GM18499 (cell line): Measurements from ENCODE around the gene LRRFIP1.
"Not testable (repeated sequence)": the region's sequence is repeated elsewhere in the genome, so short reads cannot be mapped to it uniquely, and the experiment has no call there.

Experiments used
- ATAC-seq: cut with Tn5 transposase; IDR thresholded peaks from one replicate; pipeline ENCODE4 v1.9.1; 2021; ENCODE audit warnings: moderate number of reproducible peaks; ENCODE audit not compliant: insufficient read depth, unreplicated experiment

The LRRFIP1 gene

DNA sequence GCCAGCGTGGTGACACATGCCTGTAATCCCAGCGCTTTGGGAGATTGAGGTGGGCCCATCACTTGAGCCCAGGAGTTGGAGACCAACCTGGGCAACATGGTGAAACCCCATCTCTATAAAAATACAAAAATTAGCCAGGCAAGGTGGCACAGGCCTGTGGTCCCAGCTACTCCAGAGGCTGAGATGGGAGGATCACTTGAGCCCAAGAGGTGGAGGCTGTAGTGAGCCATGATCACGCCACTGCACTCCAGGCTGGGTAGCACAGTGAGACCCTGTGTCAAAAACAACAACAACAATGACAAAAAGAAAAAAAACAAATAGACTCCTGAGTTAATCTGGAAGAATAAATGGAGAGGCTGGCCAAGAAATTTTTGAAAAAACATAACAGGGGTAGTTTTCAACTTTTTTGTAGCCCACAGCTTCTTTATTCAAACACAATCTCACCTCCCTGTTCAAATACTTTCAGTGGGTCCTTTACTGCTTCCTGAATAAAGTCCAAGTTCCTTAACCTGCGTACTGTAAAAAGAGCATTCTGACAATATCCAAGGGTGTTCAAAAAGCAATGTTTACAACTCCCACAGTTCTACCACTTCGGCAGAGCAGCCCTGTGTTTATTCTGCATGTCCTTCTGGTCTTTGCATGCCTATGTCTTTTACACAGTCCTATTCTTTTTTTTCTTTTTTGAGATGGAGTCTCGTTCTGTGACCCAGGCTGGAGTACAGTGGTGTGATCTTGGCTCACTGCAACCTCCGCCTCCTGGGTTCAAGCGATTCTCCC is 53.5 kb downstream of the LRRFIP1 start:
- no peak for ATAC-seq

DNA sequence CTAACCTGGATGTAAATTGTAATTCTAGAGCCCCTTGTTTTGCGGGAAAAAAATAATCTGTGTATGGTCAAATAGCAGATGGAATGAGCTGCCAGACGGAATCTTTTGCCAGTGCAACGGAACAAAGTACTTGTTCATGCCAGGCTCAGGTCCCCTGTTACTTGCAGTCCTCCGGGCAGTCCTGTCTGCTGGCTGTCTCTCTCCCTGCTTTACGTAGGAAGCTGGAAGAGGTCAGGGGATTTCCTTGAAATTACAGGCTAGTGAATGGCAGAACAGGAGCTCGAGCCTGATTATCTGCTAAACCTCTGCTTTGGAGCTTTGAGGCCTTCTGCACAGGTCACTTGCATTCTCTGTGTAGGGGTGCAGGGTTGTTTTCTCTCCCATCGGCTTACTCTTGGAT is 54.8 kb downstream of the LRRFIP1 start:
- ATAC-seq, result no peak

DNA sequence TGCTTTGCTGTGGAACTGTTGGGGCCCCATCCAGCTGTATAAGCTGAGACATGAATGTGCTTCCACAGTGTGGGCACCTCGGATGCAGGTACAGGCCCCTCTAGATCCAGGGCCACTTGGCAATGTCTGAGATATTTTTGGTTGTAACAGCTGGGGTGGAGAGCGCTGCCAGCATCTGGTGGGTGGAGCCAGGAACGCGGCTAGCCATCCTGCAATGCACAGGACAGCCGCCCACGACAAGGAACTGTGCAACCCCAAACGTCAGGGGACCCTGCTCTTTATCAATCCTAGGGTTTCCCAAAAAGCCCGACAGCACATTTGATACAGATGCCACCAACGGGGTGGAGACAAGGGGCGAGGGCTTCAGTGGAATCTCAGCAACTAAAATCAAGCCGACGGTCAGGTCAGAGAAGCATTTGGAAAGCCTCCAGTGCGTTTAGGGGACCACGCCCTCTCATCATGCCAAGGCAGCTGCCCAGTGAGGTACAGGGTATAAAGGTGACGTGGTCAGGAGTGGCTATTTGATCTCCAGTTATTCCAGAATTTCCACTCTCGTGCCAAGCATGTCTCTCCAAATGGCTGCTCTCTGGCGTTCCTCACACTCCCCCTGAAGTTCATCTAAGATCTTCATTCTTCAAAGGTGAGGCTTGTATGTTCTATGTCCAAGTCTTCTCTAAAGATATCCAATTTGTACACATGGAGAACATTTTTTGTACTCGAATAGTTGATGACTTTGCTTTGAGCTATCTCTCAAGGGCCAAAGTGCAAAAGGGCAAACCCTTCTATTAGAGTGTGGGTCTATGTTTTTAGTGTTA is 55.7 kb downstream of the LRRFIP1 start:
- ATAC-seq, result no peak

DNA sequence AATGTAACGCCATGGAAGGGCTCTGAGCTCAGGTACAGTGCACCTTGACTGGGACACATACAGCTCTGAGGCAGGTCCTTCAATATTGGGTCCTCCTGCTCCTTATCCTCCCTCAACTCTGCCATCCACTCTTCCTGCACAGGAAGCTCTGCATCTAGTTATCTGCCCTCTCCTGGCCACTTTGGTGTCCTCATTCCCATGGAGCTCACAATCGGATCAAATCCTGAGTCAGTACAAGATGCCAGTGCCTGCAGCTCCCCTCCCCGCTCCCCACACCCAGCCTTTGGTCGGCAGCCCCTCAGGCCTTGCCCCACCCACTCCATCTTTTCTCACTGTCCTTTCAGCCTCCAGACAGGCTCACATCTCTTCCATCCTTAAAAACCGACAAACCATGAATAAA is 58.0 kb downstream of the LRRFIP1 start:
- ATAC-seq, result no peak

DNA sequence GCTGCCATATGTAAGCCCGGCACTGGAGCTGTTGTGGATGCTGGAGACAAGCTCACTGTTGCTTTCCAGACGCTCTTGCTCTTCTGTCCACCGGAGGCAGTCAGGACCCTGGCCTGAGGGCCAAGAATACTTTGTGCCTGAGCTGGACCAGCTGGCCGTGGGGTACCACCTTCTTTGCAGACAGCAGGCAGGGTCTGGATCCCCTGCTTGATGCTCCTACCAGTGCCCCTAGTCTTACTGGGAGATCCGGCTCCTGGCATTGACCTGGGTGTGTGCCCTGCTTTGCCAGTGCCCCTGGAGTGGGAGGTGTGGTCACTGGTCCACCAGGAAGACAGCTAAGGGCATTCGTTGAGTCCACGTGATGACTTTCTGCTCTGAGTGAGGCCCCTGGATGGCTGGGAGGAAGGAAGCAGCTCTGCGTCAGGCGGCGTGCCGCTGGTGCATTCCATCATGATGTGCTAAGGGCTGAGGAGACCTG is 59.3 kb downstream of the LRRFIP1 start:
- no peak for ATAC-seq

DNA sequence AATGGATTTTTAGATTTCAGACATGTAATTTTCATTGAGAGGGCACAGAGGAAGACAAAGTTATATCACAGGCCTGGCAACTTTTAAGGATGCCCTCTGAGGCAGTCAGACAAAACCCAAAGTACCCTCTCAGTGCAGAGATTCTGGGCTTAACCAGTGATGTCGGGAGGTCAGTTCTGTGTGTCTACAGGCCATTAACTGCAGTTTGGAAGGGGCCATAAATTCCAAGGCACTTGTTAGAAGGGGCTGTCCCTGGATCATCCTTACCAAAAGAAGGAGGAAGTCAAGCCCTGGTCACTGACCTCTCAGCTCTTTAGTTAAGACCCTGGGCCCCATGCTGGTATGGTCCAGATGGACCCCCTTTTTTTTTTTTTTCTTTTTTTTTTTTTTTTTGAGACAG is 60.7 kb downstream of the LRRFIP1 start:
- ATAC-seq, result no peak

DNA sequence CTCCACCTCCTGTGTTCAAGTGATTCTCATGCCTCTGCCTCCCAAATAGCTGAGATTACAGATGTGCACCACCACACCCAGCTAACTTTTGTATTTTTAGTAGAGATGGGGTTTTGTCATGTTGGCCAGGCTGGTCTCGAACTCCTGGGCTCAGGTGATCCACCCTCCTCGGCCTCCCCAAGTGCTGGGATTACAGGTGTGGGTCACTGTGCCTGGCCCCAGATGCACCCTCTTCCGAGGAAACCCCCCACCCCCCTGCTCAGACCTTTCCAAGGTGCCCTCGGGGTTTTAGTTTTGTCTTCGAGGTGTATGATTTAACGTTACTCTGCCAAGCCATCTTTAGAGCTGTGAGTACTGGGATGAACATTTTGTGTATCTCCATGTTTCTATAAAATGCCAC is 61.2 kb downstream of the LRRFIP1 start:
- not testable (repeated sequence) for ATAC-seq

DNA sequence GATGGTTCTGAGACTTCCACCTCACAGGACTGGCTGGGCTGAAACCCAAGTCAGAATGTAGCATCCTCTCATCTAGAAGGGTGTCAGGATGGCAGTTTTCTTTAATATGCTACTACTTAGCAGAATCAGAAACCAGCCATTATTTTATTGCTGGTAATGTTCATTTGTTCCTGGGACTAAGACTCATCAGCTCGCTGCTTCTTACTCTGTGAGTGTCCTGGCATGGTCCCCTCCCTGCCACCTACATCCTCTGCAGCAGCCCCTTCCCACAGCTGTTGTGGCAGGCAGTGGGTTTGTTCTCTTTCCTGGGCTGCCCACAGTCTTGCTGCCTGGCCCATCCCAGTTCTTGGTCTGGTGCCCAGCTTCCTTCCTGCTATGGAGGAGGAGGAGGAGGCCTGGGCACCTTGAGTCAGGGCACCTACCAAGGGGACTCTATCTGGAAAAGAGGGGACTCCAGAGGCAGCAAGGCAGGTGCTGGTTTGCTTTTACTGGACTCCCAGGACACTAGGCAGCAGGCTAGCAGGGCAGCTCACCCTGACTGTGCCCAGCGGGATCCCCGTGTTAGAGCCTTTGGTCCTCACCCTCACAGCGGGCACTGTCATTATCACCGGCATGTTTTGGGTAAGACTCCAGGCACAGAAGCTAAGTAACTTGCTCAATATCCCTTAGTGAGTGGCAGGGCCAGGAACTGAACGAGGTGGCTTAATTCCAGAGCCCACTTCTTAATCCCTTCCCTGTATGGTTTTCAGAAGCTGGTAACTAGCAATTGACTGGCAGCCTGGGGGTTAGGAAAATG is 62.1 kb downstream of the LRRFIP1 start:
- no peak for ATAC-seq

DNA sequence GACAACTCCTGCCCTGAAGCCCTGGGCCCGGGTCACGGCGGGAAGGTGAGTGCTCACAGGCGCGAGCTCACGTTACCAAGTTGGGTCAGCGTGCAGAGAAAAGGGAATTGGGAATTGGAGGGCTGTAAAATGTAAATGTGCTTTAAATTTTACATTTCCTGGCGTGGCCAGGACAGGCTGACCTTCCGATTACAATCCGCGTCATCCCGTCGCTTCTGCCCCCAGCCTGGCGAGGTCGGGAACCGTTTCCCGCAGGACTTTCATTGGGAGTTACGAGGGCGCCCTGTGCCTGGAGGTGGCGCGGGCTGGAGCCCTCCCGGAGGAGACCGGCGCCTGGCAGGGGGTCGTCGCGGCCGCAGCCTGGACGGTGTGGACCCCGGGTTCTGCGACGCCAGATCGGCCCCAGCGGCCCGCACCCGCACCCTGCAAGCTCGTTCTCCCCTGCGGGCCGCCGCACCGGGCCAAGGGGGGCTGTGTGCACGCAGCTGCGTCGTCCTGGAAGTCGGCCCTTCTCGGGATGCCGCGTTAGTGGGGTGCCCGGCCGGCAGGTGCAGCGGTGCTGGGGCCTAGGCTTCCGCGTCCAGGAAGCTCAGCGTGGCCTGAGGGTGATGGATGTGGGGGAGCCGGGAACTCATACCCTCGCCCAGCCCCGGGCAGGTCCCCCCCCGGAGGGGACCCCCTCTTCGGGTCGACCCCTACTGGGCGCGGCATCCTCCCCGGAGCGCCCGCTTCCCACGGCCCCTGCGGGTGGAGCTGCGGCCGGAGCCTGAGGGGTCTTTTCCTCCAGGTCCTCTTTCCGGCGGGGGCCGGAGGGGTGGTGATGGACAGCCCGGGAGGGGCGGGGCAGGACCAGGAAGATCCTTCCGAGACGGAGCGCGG is 63.9 kb downstream of the LRRFIP1 start:
- no peak for ATAC-seq

DNA sequence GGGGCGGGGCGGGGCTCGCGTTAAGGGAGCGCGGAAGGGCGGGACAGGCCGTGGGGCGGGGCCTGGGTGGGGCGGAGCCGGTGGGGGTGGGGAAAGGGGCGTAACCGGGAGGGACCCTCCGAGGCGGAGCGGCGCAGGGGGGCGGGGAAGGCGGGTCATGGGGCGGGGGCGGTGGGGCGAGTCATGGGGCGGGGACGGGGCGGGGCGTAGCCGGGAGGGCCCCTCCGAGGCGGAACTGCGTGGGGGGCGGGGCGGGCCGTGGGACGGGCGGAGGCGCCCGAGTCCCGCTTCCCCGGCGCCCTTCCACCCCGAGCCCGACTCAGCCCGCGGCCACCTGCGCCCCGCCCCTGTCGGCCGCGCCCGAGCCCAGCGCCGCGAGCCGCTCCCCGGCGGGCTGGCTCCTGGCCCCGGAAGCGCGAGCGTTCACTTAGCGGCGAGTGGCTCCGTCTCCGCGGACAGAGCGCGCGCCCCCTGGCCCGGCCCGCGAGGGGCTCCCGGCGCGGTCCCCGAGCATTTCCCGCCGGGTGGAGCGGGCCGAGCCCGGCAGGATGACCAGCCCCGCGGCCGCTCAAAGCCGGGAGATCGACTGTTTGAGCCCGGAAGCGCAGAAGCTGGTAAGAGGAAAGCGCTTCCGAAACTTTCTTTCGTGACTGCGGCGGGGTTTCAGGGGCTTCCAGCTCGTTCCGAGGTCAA is 64.7 kb downstream of the LRRFIP1 start:
- ATAC-seq, result no peak

DNA sequence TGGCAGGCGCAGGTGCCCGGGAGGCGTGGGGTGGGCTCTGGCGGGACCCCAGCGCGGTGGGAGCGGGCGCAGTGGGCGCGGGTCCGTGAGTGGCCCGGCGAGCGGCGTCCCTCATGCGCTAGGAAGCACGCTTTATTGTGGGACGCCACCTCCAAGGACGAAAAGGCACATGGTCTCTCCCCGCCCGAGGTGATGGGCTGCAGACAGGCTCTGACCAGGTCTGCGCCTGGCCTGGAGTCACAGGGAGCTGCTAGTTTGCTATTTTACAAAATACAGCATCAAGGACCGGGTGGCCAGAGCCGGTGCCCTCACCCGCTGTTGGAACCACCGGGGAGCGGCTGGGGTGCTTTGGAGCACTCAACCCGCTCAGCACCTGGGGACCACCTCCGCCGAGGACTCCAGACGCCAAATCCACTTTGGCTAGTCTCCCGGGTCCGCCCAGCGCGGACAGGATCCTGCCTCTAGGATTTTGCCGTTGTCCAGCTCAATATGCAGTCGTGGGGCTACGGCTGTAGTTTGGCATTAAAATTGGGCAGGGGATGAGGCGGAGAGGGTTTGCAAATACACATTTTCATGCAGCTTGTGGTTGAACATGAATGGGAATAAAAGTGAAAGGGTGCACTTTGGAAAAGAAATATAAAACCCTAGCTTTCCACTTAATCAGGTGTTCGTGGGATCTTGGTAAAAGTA is 65.4 kb downstream of the LRRFIP1 start:
- no peak for ATAC-seq

DNA sequence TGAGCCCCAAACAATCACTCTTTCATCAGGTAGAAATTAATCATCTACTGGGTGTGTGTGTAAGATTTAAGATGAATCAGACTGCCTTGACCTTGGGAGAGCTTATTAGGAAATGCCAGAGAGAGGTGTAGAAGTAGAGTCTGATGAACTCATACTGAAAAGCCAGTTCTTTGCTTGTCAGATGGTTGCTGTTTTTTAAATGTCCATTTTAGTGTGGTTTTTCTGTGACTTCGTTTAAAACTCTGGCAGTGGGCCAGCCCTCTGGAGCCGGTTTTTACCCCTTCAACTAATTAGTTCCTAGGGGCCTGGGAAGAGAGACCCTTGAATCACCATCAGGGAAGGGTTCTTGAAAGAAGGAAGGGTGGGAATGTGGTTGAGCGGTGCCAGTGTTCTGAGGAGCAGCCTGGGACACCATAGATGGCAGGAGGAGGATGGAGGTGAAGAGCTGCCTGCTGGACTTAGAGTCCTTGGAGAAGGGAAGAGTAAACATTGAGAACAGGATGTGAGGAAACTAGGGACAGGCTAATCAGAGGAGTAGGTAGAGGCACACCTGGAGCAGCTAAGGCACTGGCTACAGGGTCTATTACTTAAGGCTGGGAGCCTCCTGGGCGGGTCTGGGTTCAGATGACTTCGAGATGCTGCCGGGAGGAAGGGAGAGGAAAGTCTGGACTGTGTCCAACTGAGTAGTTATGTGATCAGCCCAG is 66.1 kb downstream of the LRRFIP1 start:
- ATAC-seq, result no peak

DNA sequence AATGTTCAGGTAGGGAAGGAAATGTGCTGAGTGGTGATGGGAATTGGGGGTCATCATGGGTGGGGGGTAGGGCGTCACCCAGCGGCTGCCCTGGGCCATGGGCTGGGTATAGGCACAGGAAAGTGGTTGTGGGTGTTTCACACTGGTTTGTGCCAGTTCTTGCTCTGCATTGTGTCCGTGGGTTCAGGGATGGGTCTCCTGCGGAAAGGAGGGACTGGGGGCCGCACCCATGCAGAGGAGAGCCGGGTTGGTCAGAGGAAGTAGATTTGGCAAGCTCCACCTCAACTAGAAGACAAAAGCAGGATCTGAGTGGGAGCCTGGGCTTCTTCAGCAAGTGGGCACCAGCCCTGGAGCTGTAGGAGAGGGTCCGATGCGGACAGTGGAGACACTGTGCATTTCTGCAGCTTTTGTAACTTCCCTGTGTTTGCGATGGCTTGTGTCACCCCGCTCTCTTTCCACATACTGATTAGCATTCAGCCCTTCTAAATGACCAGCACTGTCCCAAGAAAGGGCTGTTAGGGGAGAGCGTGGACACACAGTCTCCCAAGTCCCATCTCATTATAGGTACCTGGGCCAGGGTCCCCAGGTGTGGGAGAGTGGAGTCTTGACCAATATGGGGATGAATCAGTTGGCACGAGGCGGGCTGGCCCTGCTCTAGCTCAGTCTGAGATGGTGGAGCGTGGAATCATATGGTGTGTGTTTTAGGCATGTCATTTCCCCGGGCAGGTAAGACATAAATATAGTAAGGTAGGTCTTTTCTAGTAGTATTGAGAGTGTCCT is 67.2 kb downstream of the LRRFIP1 start:
- ATAC-seq, result no peak

DNA sequence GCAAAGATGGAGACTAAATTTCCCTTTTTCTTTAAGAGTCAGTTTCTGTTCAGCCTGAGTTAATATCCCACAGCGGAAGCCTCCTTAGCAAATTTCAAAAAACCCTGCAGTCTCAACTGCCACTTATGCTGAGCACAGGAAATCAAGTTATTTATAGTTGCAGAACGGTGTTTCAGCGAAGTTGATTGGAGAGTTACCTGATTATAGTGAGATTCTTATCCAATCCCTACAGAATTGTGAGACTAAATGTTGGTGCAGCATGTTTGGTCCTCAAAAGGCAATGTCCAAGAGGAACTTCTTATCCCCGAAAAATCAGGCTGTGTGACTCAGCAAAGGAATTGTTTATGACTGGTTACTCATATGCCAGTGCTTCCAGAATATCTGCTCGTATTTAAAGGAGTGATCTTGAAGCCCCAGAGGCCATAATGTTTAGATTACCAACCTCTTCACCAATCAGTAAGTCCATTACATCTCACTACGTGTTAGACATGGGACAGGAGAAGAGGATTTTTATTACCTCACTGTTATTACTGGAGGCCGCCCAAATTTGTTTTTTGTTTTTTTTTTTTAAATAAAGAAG is 67.9 kb downstream of the LRRFIP1 start:
- no peak for ATAC-seq

DNA sequence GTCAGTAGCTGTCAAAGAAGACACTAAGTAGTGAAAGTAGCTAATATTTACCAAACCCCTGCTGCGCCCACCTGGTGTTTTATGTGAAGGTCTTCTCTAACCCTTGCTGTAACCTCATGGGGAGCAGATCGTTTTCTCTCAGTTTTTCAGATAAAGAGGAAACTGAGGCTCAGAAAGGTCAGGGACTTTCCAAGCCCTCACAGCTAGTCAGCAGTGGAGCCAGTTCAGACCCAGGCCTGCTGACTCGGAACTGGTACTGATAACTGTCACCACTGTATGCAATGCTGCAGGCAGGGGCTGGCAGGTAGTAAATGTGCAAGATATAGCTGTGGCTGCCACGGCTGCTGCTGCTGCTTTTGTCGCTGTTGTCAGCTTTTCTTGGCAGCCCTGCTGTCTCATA is 69.1 kb downstream of the LRRFIP1 start:
- ATAC-seq, result no peak

DNA sequence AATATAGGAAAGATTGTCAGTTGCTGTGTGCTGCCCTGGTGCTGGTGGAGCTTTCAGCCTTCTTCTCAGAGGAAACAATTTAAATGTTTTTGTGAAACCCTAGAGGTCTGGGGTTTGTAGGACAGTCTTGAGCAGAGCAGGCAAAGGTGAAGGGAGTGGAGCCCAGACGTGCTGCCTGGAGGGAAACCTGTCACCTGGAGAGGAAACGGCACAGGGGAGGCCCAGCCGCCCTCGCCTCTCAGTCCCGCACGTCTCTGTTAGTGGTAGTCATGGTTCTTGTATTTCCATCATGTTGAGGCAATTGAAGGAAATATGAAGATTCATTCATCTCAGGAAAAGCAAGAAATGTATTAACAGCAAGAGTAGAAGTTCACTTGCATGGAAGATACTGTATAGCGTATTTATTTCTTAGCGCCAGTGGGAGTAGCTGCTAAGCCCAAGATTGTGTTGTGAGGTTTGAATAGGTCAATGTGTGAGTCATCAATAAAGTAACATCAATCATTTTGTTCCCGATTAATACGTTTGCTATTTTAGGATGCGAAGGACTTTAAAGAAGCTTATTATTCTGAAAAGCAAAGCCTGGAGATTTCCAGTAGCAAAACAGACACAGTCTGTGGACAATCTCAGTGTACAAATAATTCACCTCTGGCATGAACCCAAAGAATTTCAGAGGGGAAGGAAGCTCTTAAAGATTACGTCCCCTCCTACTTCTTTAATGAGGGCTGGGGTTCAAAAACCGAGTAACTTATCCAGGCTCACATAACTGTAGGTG is 70.4 kb downstream of the LRRFIP1 start:
- ATAC-seq, result no peak
